ENCODE data around the gene SLC15A3.

- TF ChIP-seq CTCF (IDR thresholded peaks at IDR 0.05; ENCODE audit: poor library complexity, severe bottlenecking), result no peak
- no peak for TF ChIP-seq POLR2AphosphoS5 (IDR thresholded peaks at IDR 0.05)
- no peak for TF ChIP-seq TAF1 (IDR thresholded peaks at IDR 0.05; ENCODE audit: low read depth)
- TF ChIP-seq EP300 (conservative IDR thresholded peaks at IDR 0.05; ENCODE audit: poor library complexity, severe bottlenecking), result no peak
- no peak for TF ChIP-seq EZH2 (IDR thresholded peaks at IDR 0.05; ENCODE audit: borderline replicate concordance, insufficient read depth, low read length, poor library complexity, severe bottlenecking)
- TF ChIP-seq SMC3 (conservative IDR thresholded peaks at IDR 0.05; ENCODE audit: poor library complexity), result no peak
Measured at GRCh38 chr11:60988658-60989057, 36.7 kb upstream of the SLC15A3 start.
